HepG2 (cell line): Measurements from ENCODE around the gene ZNF541. TPM values are rescaled to one million over a fixed set of nuclear protein-coding genes. Genes with fewer than 3 reads are reported as not detected.
A peak's percentile ranks its signal among the peaks of the same experiment; 100 is the strongest.

Source experiments
- AGO2 ChIP-seq: fragments of 200-400 bp; formaldehyde crosslinking; optimal IDR thresholded peaks from 2 replicates; pipeline ENCODE3; 2017; ENCODE audit warnings: mild to moderate bottlenecking, low read depth, low read length, moderate library complexity
- BCL6 ChIP-seq: IDR thresholded peaks from 2 replicates; pipeline ENCODE4 v1.6.1; 2016; ENCODE audit warnings: missing genetic modification reagents, missing compliant biosample characterization
- RFX3 ChIP-seq: IDR thresholded peaks from 2 replicates; pipeline ENCODE4 v1.6.1; 2016; ENCODE audit warnings: missing biosample characterization, missing genetic modification reagents
- RNF2 ChIP-seq: fragments of 450-650 bp; conservative IDR thresholded peaks from 2 replicates; pipeline ENCODE4 v1.6.1; 2016; ENCODE audit warnings: low read depth
- RORA ChIP-seq: sonication (generic); formaldehyde crosslinking; IDR thresholded peaks from 2 replicates; pipeline ENCODE4 v1.5.0; 2020; ENCODE audit warnings: mild to moderate bottlenecking, missing genetic modification reagents, moderate library complexity
- SIN3A ChIP-seq: IDR thresholded peaks from 2 replicates; pipeline ENCODE4 v1.6.1; 2011; ENCODE audit warnings: low read depth, mild to moderate bottlenecking, control low read depth, low read length, borderline replicate concordance
- SP140L ChIP-seq: sonication (generic); formaldehyde crosslinking; IDR thresholded peaks from 2 replicates; pipeline ENCODE4 v1.4.0; 2020; ENCODE audit warnings: missing genetic modification reagents, borderline replicate concordance
- SYNCRIP ChIP-seq: fragments of 200-400 bp; formaldehyde crosslinking; IDR thresholded peaks from 2 replicates; pipeline ENCODE4 v1.6.1; 2018; ENCODE audit warnings: mild to moderate bottlenecking, low read depth, low read length; ENCODE audit not compliant: insufficient read depth
- ZNF501 ChIP-seq: sonication (generic); formaldehyde crosslinking; IDR thresholded peaks from 2 replicates; pipeline ENCODE4 v1.5.1; 2020; ENCODE audit warnings: mild to moderate bottlenecking, moderate library complexity, missing genetic modification reagents
- ZSCAN20 ChIP-seq: sonication (generic); formaldehyde crosslinking; IDR thresholded peaks from 2 replicates; pipeline ENCODE4 v1.4.0; 2020; ENCODE audit warnings: missing genetic modification reagents, mild to moderate bottlenecking, borderline replicate concordance
- ZZZ3 ChIP-seq: sonication (generic); formaldehyde crosslinking; IDR thresholded peaks from 2 replicates; pipeline ENCODE4 v1.4.0; 2020; ENCODE audit warnings: missing genetic modification reagents, mild to moderate bottlenecking, borderline replicate concordance
- polyA plus RNA-seq, 8 experiments: library from polyadenylated mRNA; depleted of rRNA in 3 of 8; stranded (reverse) in 7 of 8; unstranded in 1 of 8; fragments of >200 nt; fragmentation: Illumina TruSeq in 4 of 8; extraction: Trizol in 4 of 8; gene quantifications; 2 replicates each; pipeline versions ENCODE4 v1.2.1 to v1.2.3, GENCODE V29; 2011 to 2016; ENCODE audit warnings: low read depth in 4 of 8, missing spikeins in 1 of 8, mixed read lengths in 1 of 8; ENCODE audit not compliant: insufficient read depth in 1 of 8
- total RNA-seq, 5 experiments: library from RNA; depleted of rRNA; stranded (reverse); fragments of >200 nt; fragmentation: Illumina TruSeq; extraction: Trizol; gene quantifications; 2 replicates each; pipeline ENCODE4 v1.2.3, GENCODE V29; 2016; ENCODE audit warnings: low read depth in 1 of 5
- TF ChIP-seq, protein P1 (sequence below), 2 experiments: sonication (generic) in 1 of 2; formaldehyde crosslinking in 1 of 2; IDR thresholded peaks; 2 replicates each; pipeline versions ENCODE4 v1.4.0 to v1.6.1; 2018 to 2020; ENCODE audit warnings: missing genetic modification reagents in 2 of 2, borderline replicate concordance in 1 of 2, low read depth in 1 of 2, mild to moderate bottlenecking in 1 of 2, missing biosample characterization in 1 of 2
- TF ChIP-seq, protein P2 (sequence below): sonication (generic); formaldehyde crosslinking; IDR thresholded peaks from 2 replicates; pipeline ENCODE4 v1.4.0; 2020; ENCODE audit warnings: missing genetic modification reagents; ENCODE audit errors: not compliant biosample characterization
- TF ChIP-seq, protein P3 (sequence below): IDR thresholded peaks from 2 replicates; pipeline ENCODE4 v1.6.1; 2016; ENCODE audit warnings: missing genetic modification reagents, missing compliant biosample characterization
- TF ChIP-seq, protein P4 (sequence below): fragments of 450-650 bp; IDR thresholded peaks from 2 replicates; pipeline ENCODE4 v1.6.1; 2017
- TF ChIP-seq, protein P5 (sequence below): sonication (generic); formaldehyde crosslinking; IDR thresholded peaks from 2 replicates; pipeline ENCODE4 v1.9.0; 2022; ENCODE audit warnings: missing genetic modification reagents, mild to moderate bottlenecking, borderline replicate concordance
- TF ChIP-seq, protein P6 (sequence below): sonication (generic); formaldehyde crosslinking; IDR thresholded peaks from 2 replicates; pipeline ENCODE4 v1.4.0; 2020; ENCODE audit warnings: missing genetic modification reagents, borderline replicate concordance

ZNF541 gene
- total and polyA plus RNA-seq, 2 of the 13 experiments (the other 11 are each of a cell fraction or from before 2014, with no cell fraction given), result 0.03 to 0.04 TPM

DNA sequence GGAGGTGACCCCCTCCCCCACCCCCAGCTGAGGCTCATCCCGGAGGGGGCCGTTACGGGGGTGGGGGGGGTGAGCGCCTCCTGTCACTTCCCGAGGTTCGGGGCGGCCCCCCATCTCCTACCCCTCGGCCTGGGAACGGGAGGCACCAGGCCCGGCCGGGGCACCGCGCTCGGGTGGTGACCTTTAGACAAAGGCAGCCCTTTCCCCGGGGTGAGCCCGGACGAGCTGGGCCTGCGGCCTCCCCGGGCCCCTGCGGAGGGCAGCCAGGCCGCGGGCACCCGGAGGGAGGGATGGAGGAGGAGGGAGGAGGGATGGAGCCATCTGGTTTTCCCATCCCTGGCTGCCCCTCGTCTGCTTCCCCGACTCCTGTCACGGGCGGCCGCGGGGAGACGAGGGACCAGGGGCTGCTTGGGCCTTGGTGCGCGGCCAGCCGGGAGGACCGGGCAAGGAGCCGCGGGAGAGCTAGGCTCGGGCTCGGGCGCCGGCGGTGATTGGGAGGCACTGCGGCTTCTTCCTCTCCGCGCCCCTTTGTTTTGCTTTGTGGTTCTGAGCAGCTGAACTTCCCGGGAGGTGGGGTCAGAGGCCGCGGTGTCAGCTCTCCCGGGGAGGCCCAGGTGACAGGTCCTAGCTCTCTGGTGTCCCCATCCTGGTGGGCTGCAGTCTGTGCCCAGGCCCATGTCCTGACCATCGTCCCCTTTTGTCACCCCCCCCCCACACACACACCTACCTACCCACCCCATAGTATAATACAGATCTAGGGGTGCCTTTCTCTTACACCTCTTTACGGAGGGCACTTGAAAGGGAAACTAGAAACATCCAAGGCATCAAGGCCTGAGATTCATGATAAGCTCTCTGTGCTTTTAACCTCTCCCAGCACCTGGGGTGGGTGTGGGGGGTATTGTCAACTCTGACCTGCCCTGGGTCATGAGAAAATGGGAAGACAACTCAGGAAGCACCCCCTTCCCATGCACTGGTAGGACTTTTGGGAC is 37.3 kb upstream of the ZNF541 start (continued):
- TF ChIP-seq, protein P1, sequence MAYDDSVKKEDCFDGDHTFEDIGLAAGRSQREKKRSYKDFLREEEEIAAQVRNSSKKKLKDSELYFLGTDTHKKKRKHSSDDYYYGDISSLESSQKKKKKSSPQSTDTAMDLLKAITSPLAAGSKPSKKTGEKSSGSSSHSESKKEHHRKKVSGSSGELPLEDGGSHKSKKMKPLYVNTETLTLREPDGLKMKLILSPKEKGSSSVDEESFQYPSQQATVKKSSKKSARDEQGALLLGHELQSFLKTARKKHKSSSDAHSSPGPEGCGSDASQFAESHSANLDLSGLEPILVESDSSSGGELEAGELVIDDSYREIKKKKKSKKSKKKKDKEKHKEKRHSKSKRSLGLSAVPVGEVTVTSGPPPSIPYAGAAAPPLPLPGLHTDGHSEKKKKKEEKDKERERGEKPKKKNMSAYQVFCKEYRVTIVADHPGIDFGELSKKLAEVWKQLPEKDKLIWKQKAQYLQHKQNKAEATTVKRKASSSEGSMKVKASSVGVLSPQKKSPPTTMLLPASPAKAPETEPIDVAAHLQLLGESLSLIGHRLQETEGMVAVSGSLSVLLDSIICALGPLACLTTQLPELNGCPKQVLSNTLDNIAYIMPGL (CRISPR knock-in tag; IDR thresholded peaks at IDR 0.05; ENCODE audit: borderline replicate concordance in 1 of 2, low read depth in 1 of 2), result peak; percentile 45 to 48; a peak in 2 of 4 replicates
- TF ChIP-seq RNF2, result no peak
- TF ChIP-seq, protein P2, sequence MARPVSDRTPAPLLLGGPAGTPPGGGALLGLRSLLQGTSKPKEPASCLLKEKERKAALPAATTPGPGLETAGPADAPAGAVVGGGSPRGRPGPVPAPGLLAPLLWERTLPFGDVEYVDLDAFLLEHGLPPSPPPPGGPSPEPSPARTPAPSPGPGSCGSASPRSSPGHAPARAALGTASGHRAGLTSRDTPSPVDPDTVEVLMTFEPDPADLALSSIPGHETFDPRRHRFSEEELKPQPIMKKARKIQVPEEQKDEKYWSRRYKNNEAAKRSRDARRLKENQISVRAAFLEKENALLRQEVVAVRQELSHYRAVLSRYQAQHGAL (CRISPR knock-in tag), result no peak
- TF ChIP-seq ZSCAN20 (CRISPR knock-in tag), result 0 out of 2 replicates have a peak, but pooled peaks have one; percentile 52
- TF ChIP-seq, protein P3, sequence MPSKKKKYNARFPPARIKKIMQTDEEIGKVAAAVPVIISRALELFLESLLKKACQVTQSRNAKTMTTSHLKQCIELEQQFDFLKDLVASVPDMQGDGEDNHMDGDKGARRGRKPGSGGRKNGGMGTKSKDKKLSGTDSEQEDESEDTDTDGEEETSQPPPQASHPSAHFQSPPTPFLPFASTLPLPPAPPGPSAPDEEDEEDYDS (CRISPR knock-in tag), result no peak
- no peak for TF ChIP-seq BCL6 (CRISPR knock-in tag)
- no peak for TF ChIP-seq RFX3 (CRISPR knock-in tag)
- TF ChIP-seq ZZZ3 (CRISPR knock-in tag), result no peak
- no peak for TF ChIP-seq RORA (CRISPR knock-in tag)
- TF ChIP-seq, protein P4, sequence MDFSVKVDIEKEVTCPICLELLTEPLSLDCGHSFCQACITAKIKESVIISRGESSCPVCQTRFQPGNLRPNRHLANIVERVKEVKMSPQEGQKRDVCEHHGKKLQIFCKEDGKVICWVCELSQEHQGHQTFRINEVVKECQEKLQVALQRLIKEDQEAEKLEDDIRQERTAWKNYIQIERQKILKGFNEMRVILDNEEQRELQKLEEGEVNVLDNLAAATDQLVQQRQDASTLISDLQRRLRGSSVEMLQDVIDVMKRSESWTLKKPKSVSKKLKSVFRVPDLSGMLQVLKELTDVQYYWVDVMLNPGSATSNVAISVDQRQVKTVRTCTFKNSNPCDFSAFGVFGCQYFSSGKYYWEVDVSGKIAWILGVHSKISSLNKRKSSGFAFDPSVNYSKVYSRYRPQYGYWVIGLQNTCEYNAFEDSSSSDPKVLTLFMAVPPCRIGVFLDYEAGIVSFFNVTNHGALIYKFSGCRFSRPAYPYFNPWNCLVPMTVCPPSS, result no peak
- TF ChIP-seq, protein P5, sequence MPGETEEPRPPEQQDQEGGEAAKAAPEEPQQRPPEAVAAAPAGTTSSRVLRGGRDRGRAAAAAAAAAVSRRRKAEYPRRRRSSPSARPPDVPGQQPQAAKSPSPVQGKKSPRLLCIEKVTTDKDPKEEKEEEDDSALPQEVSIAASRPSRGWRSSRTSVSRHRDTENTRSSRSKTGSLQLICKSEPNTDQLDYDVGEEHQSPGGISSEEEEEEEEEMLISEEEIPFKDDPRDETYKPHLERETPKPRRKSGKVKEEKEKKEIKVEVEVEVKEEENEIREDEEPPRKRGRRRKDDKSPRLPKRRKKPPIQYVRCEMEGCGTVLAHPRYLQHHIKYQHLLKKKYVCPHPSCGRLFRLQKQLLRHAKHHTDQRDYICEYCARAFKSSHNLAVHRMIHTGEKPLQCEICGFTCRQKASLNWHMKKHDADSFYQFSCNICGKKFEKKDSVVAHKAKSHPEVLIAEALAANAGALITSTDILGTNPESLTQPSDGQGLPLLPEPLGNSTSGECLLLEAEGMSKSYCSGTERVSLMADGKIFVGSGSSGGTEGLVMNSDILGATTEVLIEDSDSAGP (CRISPR knock-in tag), result peak; percentile 31; the same call in 1 of the 2 replicates
- no peak for TF ChIP-seq SYNCRIP
- no peak for TF ChIP-seq SP140L (CRISPR knock-in tag)
- peak; percentile 85; the same call in 1 of the 2 replicates for TF ChIP-seq SIN3A
- TF ChIP-seq ZNF501, result no peak
- TF ChIP-seq, protein P6, sequence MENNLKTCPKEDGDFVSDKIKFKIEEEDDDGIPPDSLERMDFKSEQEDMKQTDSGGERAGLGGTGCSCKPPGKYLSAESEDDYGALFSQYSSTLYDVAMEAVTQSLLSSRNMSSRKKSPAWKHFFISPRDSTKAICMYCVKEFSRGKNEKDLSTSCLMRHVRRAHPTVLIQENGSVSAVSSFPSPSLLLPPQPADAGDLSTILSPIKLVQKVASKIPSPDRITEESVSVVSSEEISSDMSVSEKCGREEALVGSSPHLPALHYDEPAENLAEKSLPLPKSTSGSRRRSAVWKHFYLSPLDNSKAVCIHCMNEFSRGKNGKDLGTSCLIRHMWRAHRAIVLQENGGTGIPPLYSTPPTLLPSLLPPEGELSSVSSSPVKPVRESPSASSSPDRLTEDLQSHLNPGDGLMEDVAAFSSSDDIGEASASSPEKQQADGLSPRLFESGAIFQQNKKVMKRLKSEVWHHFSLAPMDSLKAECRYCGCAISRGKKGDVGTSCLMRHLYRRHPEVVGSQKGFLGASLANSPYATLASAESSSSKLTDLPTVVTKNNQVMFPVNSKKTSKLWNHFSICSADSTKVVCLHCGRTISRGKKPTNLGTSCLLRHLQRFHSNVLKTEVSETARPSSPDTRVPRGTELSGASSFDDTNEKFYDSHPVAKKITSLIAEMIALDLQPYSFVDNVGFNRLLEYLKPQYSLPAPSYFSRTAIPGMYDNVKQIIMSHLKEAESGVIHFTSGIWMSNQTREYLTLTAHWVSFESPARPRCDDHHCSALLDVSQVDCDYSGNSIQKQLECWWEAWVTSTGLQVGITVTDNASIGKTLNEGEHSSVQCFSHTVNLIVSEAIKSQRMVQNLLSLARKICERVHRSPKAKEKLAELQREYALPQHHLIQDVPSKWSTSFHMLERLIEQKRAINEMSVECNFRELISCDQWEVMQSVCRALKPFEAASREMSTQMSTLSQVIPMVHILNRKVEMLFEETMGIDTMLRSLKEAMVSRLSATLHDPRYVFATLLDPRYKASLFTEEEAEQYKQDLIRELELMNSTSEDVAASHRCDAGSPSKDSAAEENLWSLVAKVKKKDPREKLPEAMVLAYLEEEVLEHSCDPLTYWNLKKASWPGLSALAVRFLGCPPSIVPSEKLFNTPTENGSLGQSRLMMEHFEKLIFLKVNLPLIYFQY (CRISPR knock-in tag), result no peak
- TF ChIP-seq AGO2, result peak; percentile 73
